ENCODE results near the gene ANTXR1. TPM values are rescaled to one million over a fixed set of nuclear protein-coding genes. Genes with fewer than 3 reads are reported as not detected.
"Not testable (repeated sequence)": the region's sequence is repeated elsewhere in the genome, so short reads cannot be mapped to it uniquely, and the experiment has no call there.

Gene ANTXR1
- total RNA-seq, 1 experiment from 2014 or later: 8.1 TPM

DNA sequence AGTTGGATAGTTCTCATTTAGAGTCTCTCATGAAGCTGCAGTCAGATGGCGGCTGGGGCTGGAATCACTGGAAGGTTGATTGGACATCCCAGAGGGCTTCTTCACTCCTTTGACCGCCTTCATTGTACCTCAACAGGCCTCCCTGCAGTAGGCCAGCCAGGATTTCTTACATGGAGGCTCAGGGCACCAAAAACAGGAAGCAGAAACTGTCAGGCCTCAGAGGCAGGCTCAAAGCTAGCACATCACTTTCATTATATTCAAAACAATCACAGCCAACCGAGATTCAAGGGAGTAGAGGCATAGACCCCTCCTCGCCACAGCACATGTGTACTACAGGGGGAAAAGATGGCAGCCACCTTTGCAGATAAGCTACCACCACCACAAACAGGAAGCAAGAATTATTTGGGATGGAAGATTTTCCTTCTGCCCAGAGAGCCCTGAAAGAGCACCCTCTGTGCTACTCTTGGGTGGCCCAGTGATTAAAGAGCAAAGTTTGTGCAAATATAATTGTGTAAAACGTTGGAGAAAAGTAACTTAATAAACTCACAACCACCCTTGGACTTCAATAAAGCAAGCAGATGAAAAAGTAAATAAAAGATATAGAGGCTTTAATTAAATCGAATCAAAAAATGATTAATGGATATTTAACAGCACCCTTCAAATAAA, 218.8 kb downstream of the ANTXR1 start:
- DNase-seq (ENCODE audit: low spot score): no peak
- in situ Hi-C loops (cut with HindIII; ENCODE audit: low sequenced_read_pairs): no loop called here

DNA sequence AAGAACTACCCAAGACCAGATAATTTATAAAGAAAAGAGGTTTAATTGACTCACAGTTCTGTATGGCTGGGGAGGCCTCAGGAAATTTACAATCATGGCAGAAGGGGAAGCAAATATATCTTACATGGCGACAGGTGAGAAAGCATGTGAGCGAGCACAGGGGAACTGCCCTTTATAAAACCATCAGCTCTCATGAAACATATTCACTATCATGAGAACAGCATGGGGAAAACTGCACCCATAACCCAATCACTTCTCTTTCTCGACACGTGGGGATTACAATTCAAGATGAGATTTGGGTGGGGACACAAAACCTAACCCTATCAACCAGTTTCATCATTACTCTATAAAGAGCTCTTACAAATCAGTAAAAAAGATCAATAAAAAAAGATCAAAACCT, 222.9 kb downstream of the ANTXR1 start:
- in situ Hi-C loops (cut with HindIII; ENCODE audit: low sequenced_read_pairs); DNase-seq (ENCODE audit: low spot score): not testable (repeated sequence)

DNA sequence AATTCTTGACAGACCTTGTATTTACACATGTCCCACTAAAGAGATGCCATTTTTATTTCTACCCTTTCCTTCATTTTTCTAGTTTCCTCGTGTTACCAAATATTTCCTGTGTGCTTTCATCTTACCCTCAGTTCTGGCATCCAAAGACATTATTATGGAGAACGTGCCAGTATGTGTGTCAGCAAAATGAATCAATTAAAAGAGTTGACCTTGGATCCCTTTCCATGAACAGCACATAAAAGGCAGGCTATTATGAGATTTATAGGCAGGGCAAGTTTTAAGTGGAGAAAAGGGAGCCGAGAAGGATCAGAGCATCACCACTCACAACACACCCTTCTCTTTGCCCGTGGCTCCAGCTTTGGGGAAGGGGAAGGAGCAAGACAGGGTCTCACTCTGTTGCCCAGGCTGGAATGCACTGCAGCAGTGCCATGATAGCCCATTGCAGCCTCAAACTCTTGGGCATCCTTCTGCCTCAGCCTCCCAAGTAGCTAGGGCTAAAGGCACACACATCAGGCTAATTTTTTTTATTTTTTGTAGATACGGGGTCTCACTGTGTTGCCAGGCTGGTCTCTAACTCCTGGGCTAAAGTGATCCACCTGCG, 224.2 kb downstream of the ANTXR1 start:
- no peak for DNase-seq (ENCODE audit: low spot score)

DNA sequence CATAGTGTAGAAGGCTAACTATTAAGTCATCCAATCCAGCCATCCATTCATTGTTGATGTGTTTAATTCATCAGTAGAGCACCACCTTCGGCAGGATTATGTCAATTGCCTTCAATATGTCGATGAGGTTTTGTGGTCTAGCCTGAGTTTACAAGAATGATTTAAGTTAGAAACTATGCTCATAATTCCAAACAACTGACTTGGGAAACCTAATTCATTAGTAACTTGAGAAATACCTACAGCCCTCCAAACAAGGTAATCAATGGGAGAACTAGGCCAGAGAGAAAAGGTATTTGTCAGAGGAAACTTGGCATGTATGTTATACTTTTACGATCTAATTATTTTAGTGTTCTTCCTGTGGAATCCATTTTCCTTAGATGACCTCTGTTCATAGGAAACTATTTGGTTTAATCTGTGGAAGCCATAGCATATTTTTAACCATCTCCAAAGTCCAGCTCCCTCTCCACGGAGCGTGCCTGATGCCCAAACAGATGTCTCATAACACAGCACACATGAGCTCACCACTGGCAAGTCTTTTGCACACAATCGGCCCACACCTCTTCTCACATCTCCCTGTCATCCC, 225.6 kb downstream of the ANTXR1 start:
- in situ Hi-C loops (cut with HindIII; ENCODE audit: low sequenced_read_pairs): no loop called here
- no peak for DNase-seq (ENCODE audit: low spot score)

More for the DNA sequence above, 224.2 kb downstream of the ANTXR1 start:
- in situ Hi-C loops (cut with HindIII; ENCODE audit: low sequenced_read_pairs): no loop called here

DNA sequence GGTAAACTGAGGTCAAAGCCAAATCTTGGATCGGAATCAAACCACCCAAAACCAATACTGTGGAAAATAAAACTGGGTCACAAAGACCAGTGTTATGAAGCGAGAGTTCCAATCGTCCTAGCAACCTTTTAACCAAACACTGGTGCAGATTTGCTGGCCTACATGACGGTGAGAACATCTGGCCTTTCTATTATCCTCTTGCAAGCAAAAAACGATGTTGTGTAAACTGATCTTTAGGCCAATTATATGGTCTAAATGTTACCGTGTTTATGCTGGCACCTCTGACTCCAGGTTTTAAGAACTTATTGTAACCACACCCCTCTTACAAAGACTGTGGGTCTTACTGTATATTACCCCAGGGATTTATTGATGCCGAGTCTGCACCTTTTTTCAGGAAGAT, 228.1 kb downstream of the ANTXR1 start:
- DNase-seq (ENCODE audit: low spot score): no peak
- in situ Hi-C loops (cut with HindIII; ENCODE audit: low sequenced_read_pairs): no loop called here

DNA sequence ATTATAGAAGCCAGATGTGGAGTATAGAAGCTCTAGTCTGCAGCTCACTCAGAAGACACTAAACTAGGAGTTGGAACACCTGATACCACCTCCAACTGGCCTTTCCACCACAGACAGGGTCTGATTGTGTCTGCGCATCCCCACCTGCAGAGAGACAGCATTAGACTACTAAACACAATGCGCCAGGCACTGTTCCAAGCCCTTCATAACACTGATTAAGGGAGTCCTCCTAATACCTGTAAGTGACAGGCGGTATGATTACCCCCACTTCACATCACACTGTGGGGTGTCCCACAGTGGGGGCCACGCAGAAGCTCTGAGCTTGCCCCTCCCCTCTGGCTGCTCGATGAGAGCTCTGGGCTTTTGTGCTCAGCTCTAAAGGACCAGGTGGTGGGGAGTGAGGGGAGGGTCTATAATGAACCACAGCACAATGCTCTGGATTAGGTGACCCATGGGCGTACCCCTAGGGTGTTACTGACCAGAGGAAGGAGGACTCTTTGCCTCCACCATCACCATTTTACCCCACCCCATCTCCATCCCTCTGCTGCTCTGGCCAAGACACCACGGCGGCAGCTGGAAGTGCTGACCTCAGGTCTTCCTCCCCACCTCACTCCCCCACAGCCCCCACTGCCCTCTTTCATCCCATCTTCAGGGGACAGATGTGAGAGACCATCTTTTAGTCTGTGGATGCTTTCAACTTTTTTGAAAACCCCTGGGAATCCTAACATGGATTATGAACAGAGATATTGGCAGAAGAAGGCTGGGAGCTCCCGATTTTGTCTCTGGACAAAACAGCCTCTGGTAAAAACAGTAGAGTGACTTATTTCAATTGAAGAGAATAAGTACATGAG, 228.9 kb downstream of the ANTXR1 start:
- in situ Hi-C loops (cut with HindIII; ENCODE audit: low sequenced_read_pairs): no loop called here
- DNase-seq (ENCODE audit: low spot score): no peak

DNA sequence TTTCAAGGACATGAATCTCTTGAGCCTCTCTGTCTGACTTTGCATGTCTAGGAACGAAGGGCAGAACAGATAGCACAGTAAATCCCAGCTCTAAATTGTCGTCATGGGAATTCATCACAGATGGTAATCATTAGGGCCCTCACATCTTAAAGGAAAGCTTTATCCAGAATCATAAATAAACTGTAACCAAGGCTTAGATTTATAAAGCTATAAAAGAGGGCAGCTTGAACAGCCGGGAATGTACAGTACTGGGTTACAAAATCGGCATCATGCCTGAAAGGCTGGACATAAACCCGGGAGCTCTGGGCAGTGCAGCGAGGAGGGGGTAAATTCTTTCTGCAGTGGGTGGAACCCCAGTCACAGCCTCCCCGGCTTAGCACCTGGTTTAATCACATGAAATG, 229.7 kb downstream of the ANTXR1 start:
- DNase-seq (ENCODE audit: low spot score): no peak
- in situ Hi-C loops (cut with HindIII; ENCODE audit: low sequenced_read_pairs): no loop called here

DNA sequence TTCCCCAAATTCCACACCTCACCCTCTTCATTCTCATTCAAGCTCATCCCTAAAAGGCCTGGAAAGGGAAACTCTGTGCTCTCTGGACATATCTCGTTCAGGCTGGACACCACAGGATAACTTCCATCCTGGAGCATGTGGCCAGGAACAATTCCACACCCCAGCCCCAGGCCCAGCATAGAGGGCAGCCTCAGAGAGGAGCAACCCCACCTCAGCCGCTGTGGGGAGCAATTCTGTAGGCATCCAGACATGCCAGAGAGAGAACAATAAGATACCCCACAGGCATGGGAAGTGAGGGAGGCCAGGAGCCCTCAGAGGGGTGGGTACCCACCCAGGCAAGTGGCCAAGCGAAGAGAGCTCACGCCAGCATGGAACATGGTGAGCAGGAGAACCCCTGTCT, 230.7 kb downstream of the ANTXR1 start:
- in situ Hi-C loops (cut with HindIII; ENCODE audit: low sequenced_read_pairs): no loop called here
- DNase-seq (ENCODE audit: low spot score): no peak

DNA sequence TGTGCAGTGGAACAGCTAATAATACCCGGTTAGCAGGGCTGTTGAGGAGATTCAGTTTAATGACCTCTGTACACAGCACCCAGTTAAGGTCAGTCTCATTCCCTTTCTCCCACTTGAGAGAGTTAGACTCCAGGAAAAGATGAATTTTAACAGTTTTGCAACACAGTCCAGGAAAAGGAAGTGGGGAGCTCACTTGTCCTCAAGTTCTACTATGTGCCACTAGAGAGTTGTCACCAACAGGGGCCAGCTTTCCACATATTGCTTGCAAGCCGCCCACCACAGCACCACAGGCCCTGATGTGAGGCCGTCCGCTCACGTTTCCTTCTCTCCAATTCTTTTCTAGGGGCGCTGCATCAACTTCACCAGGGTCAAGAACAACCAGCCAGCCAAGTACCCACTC, 231.9 kb downstream of the ANTXR1 start:
- DNase-seq (ENCODE audit: low spot score): no peak
- in situ Hi-C loops (cut with HindIII; ENCODE audit: low sequenced_read_pairs): no loop called here

DNA sequence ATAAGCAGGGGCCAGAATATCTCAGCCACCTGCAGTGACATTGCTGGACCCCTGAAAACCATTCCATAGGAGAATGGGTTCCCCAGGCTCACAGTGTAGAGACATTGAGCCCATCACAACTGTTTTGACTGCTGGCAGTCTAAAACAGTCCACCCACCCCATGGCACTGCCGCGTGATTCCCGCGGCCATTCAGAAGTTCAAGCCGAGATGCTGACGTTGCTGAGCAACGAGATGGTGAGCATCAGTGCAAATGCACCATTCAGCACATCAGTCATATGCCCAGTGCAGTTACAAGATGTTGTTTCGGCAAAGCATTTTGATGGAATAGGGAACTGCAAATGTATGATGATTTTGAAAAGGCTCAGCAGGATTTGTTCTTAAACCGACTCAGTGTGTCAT, 234.6 kb downstream of the ANTXR1 start:
- in situ Hi-C loops (cut with HindIII; ENCODE audit: low sequenced_read_pairs): no loop called here
- no peak for DNase-seq (ENCODE audit: low spot score)

DNA sequence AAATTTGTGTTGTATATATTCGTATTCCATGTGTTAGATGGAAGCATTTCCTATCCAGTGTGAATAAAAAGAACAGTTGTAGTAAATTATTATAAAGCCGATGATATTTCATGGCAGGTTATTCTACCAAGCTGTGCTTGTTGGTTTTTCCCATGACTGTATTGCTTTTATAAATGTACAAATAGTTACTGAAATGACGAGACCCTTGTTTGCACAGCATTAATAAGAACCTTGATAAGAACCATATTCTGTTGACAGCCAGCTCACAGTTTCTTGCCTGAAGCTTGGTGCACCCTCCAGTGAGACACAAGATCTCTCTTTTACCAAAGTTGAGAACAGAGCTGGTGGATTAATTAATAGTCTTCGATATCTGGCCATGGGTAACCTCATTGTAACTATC, 235.3 kb downstream of the ANTXR1 start:
- DNase-seq (ENCODE audit: low spot score): no peak
- in situ Hi-C loops (cut with HindIII; ENCODE audit: low sequenced_read_pairs): no loop called here

DNA sequence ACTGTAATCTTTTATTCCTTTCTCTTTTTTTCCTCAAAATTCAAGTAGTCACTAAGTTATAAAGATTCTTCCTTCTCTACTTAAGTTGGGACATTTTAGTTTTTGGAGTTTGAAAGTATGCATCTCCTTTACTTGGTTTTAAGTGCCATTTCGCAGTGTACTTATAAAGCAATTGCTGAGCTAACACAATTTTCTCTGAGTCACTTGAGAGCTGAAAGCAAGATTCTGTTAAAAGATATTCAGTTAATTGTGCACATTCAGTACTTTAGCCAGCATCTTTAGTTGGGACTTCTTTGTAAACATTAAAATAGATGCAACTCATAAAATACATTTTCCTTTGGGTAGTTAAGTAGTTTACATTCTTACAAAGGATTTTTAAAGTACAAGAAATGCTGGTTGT, 238.0 kb downstream of the ANTXR1 start:
- no peak for DNase-seq (ENCODE audit: low spot score)
- in situ Hi-C loops (cut with HindIII; ENCODE audit: low sequenced_read_pairs): no loop called here

DNA sequence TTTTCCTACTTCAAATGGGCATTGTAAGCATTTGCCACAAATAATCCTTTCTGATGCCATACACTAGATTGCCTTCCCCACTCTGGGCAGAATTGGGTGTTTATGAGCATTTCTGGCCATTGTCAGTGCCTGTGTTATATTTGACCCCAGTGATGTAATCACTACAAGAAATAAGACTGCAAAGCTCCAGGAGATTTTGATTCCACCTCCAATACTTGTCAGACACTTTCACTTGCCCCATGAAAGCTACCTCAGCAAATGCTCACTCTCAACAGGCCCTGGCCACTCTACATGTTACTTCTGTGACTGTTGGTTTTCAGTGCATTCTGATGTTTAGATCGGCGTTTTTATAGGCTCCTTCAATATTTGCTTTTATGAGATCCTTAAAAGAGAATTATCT, 239.0 kb downstream of the ANTXR1 start:
- in situ Hi-C loops (cut with HindIII; ENCODE audit: low sequenced_read_pairs): no loop called here
- no peak for DNase-seq (ENCODE audit: low spot score)

DNA sequence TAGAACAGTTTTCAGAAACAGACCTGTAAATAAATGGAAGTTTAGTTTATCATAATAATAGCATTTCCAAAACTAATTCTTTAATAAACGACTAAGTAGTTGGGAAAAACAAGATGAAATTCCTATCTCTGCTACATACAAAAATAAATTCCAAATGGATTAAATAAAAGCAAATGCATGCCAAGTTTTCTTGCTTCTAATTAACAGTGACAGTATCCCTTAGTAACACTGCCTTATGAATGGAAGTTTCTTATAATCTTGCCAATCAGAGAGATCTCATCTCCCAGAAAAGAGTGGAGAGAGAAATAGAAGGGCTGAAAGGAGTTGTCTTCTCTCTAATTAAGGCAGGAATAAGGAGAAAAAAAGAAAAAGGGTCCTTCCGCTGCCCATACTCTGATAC, 240.1 kb downstream of the ANTXR1 start:
- peak; percentile 5 for DNase-seq (ENCODE audit: low spot score)
- in situ Hi-C loops (cut with HindIII; ENCODE audit: low sequenced_read_pairs): no loop called here

DNA sequence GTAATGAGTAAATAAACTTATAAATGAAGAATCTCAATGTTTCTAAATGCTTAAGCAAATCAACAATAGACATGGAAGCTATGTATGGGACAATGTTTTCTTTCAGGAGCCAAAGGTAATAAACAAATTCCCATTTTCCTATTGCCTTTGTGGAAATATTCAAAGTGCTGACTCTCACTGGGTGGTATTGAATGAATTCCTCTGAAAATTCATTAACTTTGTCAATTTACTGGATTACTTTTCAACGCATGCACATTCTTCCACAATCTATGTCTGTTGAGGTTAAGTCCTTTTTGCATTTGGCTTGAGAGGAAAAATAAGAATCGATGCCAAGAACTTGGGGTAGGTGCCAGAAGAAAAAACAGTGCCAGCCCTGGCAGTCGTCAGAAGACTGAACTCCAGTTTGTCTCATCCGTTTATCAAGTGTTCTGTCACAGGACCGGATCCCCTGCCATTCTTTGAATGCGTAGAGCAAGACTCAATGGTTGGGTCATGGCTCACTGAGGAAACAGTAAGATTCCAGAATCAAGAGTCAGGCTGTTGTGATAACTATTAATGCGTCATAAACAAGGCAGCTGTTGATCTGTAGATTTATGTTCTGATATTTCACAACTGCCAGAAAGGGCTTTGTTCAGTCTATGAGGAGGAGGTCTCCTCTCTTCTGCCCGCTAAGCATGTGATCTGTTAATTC, 240.8 kb downstream of the ANTXR1 start:
- peak; percentile 57 for DNase-seq (ENCODE audit: low spot score)
- in situ Hi-C loops (cut with HindIII; ENCODE audit: low sequenced_read_pairs): no loop called here

DNA sequence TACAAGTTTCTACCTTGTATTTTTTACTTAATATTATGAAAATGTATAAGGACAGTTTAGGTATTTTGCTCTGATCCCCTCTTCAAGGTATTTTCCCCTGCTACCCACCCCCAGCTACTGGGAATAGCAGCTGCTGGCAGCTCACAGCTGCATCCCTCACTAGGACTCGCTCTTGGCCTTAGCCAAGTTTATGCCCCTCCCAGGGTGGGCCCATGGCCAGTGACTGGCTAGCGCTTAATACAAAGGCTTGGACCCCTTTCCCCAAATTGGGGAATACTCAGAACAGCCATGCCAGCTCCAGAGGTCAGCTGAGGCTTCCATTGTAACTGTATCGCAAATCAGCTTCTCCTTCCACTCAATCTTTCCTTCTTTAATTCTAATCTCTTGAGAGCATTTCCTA, 242.8 kb downstream of the ANTXR1 start:
- no peak for DNase-seq (ENCODE audit: low spot score)
- in situ Hi-C loops (cut with HindIII; ENCODE audit: low sequenced_read_pairs): no loop called here

DNA sequence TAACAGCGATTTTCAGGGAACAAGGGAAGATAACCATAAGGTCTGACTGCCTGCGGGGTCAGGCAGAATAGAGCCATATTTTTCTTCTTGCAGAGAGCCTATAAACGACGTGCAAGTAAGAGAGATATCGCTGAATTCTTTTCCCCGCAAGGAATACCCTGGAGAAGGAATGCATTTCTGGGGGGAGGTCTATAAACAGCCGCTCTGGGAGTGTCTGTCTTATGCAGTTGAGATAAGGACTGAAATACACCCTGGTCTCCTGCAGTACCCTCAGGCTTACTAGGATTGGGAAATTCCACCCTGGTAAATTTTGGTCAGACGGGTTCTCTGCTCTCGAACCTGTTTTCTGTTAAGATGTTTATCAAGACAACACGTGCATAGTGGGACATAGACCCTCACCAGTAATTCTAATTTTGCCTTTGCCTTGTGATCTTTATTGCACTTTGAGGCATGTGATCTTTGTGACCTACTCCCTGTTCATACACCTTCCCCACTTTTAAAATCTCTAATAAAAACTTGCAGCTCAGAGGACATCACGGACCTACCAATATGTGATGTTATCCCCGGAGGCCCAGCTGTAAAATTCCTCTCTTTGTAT, 247.1 kb downstream of the ANTXR1 start:
- in situ Hi-C loops (cut with HindIII; ENCODE audit: low sequenced_read_pairs); DNase-seq (ENCODE audit: low spot score): not testable (repeated sequence)

DNA sequence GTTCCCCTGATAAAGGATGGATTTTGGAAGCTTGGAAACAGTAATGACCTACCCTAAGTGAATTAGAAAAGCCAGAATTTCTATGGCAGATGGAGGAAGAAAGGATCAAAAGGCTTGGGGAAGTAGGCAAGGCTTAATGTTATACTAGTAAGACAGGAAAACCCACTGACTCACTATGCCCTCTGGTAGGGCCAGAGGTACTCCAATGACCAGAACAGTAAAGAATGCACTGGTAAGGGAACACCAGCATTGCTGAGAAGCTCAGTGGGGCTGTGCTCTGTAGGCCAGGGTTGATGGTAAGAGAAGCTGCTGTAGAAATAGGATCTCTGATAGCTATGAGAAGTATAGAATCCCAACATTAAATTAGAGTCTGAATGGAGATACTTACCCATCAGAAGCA, 247.7 kb downstream of the ANTXR1 start:
- in situ Hi-C loops (cut with HindIII; ENCODE audit: low sequenced_read_pairs): no loop called here

DNA sequence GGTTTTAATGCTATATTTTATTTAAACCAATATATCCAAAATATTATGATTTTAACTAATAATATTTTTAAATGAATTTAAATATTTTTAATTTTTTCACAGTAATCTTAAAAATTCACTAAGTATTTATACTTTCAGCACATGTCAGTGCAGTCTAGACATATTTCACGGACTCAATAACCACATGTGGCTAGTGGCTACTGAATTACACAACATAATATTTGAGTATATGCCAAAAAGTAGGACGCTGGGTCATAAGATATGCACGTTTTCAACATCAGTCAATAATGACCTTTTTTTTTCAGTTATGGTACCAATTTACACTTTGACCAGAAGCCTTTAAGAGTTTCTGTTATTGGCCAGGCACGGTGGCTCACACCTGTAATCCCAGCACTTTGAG, 256.4 kb downstream of the ANTXR1 start:
- in situ Hi-C loops (cut with HindIII; ENCODE audit: low sequenced_read_pairs): no loop called here
- no peak for DNase-seq (ENCODE audit: low spot score)

More for the DNA sequence above, 247.7 kb downstream of the ANTXR1 start:
- no peak for DNase-seq (ENCODE audit: low spot score)
